B cell (primary cell): ENCODE results near the gene NAE1.

Source experiments
- CTCF ChIP-seq: fragments of 200-600 bp; IDR thresholded peaks from one replicate; pipeline ENCODE4 v1.8.0; 2022; ENCODE audit warnings: antibody characterized with exemption, mild to moderate bottlenecking
- EZH2 ChIP-seq: IDR thresholded peaks from 2 replicates; pipeline ENCODE4 v1.6.1; 2012; ENCODE audit warnings: borderline replicate concordance, low read depth, mild to moderate bottlenecking, moderate library complexity, low read length; ENCODE audit not compliant: insufficient read depth, poor library complexity, severe bottlenecking

DNA sequence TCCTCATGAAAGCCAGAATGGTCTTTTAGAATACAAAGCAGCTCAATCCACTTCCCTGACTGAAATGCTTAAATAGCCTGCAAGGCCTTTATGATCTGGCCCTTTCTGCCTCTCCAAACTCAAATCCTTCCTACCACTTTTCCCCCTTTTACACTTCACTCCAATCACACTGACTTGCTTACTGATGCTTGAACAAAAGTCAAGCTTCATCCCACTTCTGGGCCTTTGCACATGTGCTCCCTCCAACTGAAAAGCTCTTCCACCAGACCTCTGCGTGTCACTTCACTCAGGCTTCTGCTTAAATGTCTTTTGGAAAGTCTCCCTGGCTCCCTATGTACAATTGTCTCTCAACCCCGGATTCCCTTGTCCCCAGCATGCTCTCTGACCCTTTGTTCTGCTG lies 16.0 kb downstream of the NAE1 start:
- TF ChIP-seq CTCF (no peak), EZH2 (no peak)
